ENCODE results near the gene PTPN23.

- TF ChIP-seq ZFP41 (tag by site-specific recombination; IDR thresholded peaks at IDR 0.05; ENCODE audit: borderline replicate concordance) (no peak), ZNF133 (tag by site-specific recombination; IDR thresholded peaks at IDR 0.05) (no peak), CTCF (tag by site-specific recombination; IDR thresholded peaks at IDR 0.05) (no peak), ZNF623 (tag by site-specific recombination; IDR thresholded peaks at IDR 0.05) (no peak), ZNF449 (tag by site-specific recombination; IDR thresholded peaks at IDR 0.05) (no peak), ZBTB21 (tag by site-specific recombination; IDR thresholded peaks at IDR 0.05) (no peak), ZNF549 (tag by site-specific recombination; IDR thresholded peaks at IDR 0.05) (no peak), EGR2 (tag by site-specific recombination; IDR thresholded peaks at IDR 0.05; ENCODE audit: low read depth) (no peak), TCF7L2 (IDR thresholded peaks at IDR 0.05; ENCODE audit: borderline replicate concordance, low read depth, low read length) (no peak), KLF1 (tag by site-specific recombination; IDR thresholded peaks at IDR 0.05) (no peak), ZBTB48 (tag by site-specific recombination; IDR thresholded peaks at IDR 0.05) (no peak)
These were observed 32.9 kb downstream of the PTPN23 start for GRCh38 chr3:47413751-47414150.
